ENCODE data around the gene OPRL1.

DNA sequence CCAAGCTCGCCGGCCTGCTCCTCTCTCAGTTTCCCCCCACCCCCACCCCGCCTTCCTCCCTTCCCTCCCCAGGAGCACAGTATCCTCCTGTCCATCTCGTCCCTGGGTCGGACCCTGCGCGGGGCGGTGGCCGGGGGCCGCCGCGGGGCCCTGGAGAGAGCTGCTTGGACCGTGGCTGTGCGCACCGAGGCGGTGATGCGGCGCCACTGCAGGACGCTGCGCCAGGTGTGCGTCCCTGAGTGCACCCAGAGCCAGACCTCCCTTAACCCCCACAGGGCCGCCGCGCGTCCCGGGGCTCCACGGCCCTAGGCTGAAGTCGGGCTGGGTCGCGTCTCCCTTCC is 41.7 kb upstream of the OPRL1 start:
- TF ChIP-seq, protein P1, sequence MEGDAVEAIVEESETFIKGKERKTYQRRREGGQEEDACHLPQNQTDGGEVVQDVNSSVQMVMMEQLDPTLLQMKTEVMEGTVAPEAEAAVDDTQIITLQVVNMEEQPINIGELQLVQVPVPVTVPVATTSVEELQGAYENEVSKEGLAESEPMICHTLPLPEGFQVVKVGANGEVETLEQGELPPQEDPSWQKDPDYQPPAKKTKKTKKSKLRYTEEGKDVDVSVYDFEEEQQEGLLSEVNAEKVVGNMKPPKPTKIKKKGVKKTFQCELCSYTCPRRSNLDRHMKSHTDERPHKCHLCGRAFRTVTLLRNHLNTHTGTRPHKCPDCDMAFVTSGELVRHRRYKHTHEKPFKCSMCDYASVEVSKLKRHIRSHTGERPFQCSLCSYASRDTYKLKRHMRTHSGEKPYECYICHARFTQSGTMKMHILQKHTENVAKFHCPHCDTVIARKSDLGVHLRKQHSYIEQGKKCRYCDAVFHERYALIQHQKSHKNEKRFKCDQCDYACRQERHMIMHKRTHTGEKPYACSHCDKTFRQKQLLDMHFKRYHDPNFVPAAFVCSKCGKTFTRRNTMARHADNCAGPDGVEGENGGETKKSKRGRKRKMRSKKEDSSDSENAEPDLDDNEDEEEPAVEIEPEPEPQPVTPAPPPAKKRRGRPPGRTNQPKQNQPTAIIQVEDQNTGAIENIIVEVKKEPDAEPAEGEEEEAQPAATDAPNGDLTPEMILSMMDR (IDR thresholded peaks at IDR 0.05): no peak
- TF ChIP-seq POLR2A (IDR thresholded peaks at IDR 0.05): no peak
